Muscle layer of colon (tissue), 2 donors: ENCODE data around the gene RFK.

Experiments
- H3K27ac ChIP-seq: one replicate; pipeline ENCODE4 v1.7.0; 2013; ENCODE audit warnings: low read depth, mild to moderate bottlenecking, low read length, moderate library complexity
- H3K27me3 ChIP-seq, 2 donors: one replicate each; pipeline ENCODE4 v1.7.0; 2013; ENCODE audit warnings: low read length in 2 of 2, mild to moderate bottlenecking in 2 of 2; ENCODE audit not compliant: insufficient read depth in 2 of 2, control insufficient read depth in 1 of 2
- H3K36me3 ChIP-seq: one replicate; pipeline ENCODE4 v1.7.0; 2013; ENCODE audit warnings: mild to moderate bottlenecking, low read length; ENCODE audit not compliant: insufficient read depth
- H3K4me1 ChIP-seq: one replicate; pipeline ENCODE4 v1.7.0; 2013; ENCODE audit warnings: mild to moderate bottlenecking, low read length; ENCODE audit not compliant: insufficient read depth
- H3K4me3 ChIP-seq, 2 donors: one replicate each; pipeline ENCODE4 v1.7.0; 2013; ENCODE audit warnings: low read length in 2 of 2, low read depth in 1 of 2, mild to moderate bottlenecking in 1 of 2, moderate library complexity in 1 of 2
- H3K9ac ChIP-seq: one replicate; pipeline ENCODE4 v1.7.0; 2013; ENCODE audit warnings: low read length
- H3K9me3 ChIP-seq: one replicate; pipeline ENCODE4 v1.7.0; 2013; ENCODE audit warnings: mild to moderate bottlenecking, low read length
- donor health status: abdominal sarcoma.
- donor health status: Adenocarcinoma of cecum.

The RFK gene

DNA sequence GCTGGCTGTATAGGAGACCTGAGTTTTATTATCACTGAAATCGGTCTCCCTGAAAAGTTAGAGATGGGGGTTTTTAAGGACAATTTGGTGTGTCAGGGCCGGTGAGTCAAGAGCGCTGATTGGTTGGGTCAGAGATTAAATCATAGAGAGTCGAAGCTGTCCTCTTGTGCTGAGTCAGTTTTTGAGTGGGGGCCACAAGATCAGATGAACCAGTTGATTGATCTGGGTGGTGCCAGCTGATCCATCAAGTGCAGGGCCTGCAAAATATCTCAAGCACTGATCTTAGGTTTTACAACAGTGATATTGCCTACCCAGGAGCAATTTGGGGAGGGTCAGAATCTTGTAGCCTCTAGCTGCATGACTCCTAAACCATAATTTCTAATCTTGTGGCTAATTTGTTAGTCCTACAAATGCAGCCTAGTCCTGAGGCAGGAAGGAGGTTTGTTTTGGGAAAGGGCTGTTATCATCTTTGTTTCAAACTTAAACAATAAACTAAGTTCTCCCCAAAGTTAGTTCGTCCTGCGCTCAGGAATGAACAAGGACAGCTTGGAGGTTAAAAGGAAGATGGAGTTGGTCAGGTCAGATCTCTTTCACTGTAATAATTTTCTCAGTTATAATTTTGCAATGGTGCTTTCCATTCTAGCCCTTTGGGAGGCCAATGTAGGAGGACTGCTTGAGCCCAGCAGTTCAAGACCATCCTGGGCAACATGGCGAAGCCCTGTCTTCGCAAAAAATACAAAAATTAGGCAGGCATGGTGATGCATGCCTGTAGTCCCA lies 31.6 kb upstream of the RFK start:
- no peaks in the 10 kb centered on the region for H3K9me3 ChIP-seq
- no peak overlapping the region for H3K4me3 ChIP-seq
- no peak overlapping the region for H3K27ac ChIP-seq
- H3K4me1 ChIP-seq: no peaks in the 10 kb centered on the region
- no peaks in the 10 kb centered on the region for H3K36me3 ChIP-seq
- no peaks in the 10 kb centered on the region for H3K27me3 ChIP-seq
- no peak overlapping the region for H3K9ac ChIP-seq

- Histone ChIP-seq H3K4me3 (no peak overlapping the region), H3K36me3 (no peaks in the 10 kb centered on the region), H3K9me3 (no peaks in the 10 kb centered on the region), H3K27ac (no peak overlapping the region), H3K27me3 (no peaks in the 10 kb centered on the region), H3K4me1 (no peaks in the 10 kb centered on the region), H3K9ac (no peak overlapping the region)
These were observed 30.3 kb upstream of the RFK start for GRCh38 chr9:76424491-76424890.

GRCh38 chr9:76423216-76424177 lies 29.3 kb upstream of the RFK start:
- no peaks in the 10 kb centered on the region for H3K9me3 ChIP-seq
- H3K27me3 ChIP-seq: no peaks in the 10 kb centered on the region
- H3K9ac ChIP-seq: no peak overlapping the region
- H3K27ac ChIP-seq: no peak overlapping the region
- H3K4me3 ChIP-seq: no peak overlapping the region
- H3K36me3 ChIP-seq: no peaks in the 10 kb centered on the region
- H3K4me1 ChIP-seq: no peaks in the 10 kb centered on the region

- no peak overlapping the region for H3K9ac ChIP-seq
- no peaks in the 10 kb centered on the region for H3K4me1 ChIP-seq
- H3K27me3 ChIP-seq: no peaks in the 10 kb centered on the region
- H3K36me3 ChIP-seq: no peaks in the 10 kb centered on the region
- no peak overlapping the region for H3K4me3 ChIP-seq
- no peaks in the 10 kb centered on the region for H3K9me3 ChIP-seq
- no peak overlapping the region for H3K27ac ChIP-seq
These were observed 25.7 kb upstream of the RFK start for GRCh38 chr9:76419782-76420380.

DNA sequence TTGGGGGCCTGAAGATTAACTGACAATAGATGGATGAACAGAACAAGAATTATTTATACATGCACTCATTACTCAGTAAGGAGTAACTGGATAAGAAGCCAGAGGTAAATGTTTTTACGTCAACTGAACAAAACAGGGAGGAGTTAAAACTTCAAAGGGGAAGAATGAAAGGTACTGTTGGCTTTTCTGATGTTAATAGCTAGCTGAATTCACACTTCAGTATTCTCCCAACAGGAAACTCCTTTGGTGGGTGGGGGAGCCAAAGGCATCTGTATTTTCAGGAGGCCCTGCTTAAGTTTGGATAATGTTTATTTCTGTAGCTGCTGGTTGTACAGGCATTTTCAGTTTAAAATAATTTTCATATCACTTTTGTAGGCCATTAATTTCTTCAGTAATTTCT lies 23.2 kb upstream of the RFK start:
- Histone ChIP-seq H3K9me3 (peaks cover 4% of the 10 kb centered on the region), H3K27me3 (no peaks in the 10 kb centered on the region), H3K4me1 (no peaks in the 10 kb centered on the region), H3K9ac (no peak overlapping the region), H3K36me3 (no peaks in the 10 kb centered on the region), H3K4me3 (no peak overlapping the region), H3K27ac (no peak overlapping the region)

DNA sequence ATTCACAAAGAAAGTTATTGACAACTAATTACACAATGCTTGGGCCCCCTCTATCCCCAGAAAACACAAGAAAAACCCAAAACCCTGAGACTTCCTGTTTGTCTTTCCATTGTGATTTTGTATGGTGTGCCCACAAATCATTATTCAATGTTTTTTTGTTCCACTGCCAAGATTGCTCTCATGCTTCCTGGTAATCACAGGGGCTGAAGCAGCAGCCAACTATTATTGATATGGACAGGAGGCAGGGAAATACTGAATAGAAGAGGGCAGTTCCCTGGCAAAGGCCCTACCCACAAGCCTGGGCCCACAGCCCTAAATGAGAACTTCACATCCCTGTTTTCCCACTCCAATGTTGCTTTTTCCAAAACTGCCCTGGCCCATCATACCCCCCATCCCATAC lies 21.5 kb upstream of the RFK start:
- Histone ChIP-seq H3K36me3 (no peaks in the 10 kb centered on the region), H3K27me3 (no peaks in the 10 kb centered on the region), H3K9ac (no peak overlapping the region), H3K27ac (no peak overlapping the region), H3K9me3 (peaks cover 4% of the 10 kb centered on the region), H3K4me1 (no peaks in the 10 kb centered on the region), H3K4me3 (no peak overlapping the region)

DNA sequence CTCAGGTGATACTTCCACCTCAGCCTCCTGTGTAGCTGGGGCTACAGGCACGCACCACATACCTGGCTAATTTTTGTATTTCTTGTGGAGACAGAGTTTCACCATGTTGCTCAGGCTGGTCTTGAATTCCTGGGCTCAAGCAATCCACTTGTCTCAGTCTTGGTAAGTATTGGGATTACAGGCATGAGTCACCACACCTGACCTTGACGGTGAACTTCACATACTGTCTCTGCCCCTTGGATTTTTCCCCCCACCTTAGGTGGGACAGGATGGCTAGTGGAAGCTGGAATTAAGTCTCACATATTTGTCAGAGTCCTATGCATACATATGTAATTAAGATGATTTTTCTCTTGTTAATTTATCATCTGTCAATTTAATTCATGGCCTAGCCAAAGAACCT lies 20.9 kb upstream of the RFK start:
- no peaks in the 10 kb centered on the region for H3K36me3 ChIP-seq
- no peaks in the 10 kb centered on the region for H3K4me1 ChIP-seq
- H3K27ac ChIP-seq: no peak overlapping the region
- no peak overlapping the region for H3K4me3 ChIP-seq
- H3K9ac ChIP-seq: no peak overlapping the region
- no peaks in the 10 kb centered on the region for H3K27me3 ChIP-seq
- peaks cover 4% of the 10 kb centered on the region for H3K9me3 ChIP-seq

GRCh38 chr9:76414661-76415060 lies 20.4 kb upstream of the RFK start:
- H3K4me1 ChIP-seq: no peaks in the 10 kb centered on the region
- no peak overlapping the region for H3K27ac ChIP-seq
- no peaks in the 10 kb centered on the region for H3K36me3 ChIP-seq
- no peaks in the 10 kb centered on the region for H3K27me3 ChIP-seq
- H3K9ac ChIP-seq: no peak overlapping the region
- H3K9me3 ChIP-seq: peaks cover 4% of the 10 kb centered on the region
- no peak overlapping the region for H3K4me3 ChIP-seq

DNA sequence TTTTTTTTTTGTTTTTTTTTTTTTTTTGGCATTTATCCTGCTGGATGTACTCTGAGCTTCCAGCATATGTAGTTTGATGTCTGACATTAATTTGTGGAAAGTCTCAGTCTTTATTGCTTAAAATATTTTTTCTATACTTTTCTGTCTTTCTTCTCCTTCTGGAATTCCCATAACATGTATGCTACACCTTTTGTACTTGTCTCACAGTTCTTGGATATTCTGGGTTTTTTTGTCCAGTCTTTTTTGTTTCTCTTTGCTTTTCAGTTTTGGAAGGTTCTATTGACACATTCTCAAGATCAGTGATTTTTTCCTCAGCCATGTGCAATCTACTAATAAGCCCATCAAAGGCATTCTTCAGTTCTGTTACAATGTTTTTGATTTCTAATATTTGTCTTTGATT lies 19.4 kb upstream of the RFK start:
- H3K4me1 ChIP-seq: no peaks in the 10 kb centered on the region
- H3K4me3 ChIP-seq: no peak overlapping the region
- H3K36me3 ChIP-seq: no peaks in the 10 kb centered on the region
- H3K27ac ChIP-seq: no peak overlapping the region
- no peaks in the 10 kb centered on the region for H3K27me3 ChIP-seq
- no peak overlapping the region for H3K9ac ChIP-seq
- H3K9me3 ChIP-seq: peaks cover 4% of the 10 kb centered on the region

DNA sequence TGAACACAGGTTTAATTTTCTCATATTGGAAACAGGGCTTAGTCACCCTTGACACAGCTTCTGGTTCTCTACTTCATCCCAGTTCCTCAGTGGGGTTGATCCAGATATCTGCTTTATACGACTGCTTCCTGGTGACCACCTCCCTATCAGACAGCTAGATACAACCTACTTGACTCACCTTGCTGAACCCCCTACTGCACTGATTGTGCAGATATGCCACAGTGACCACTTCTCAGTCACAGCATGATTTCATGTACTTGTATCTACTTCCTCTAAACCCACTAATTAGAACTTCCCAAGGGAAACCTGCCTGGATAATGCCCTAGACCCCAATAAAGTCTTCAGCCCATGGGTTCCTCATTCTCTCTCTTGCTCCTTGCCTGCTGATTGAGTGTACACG lies 18.4 kb upstream of the RFK start:
- no peak overlapping the region for H3K4me3 ChIP-seq
- no peaks in the 10 kb centered on the region for H3K4me1 ChIP-seq
- peaks cover 4% of the 10 kb centered on the region for H3K9me3 ChIP-seq
- H3K36me3 ChIP-seq: no peaks in the 10 kb centered on the region
- H3K27me3 ChIP-seq: no peaks in the 10 kb centered on the region
- no peak overlapping the region for H3K9ac ChIP-seq
- H3K27ac ChIP-seq: no peak overlapping the region

- Histone ChIP-seq H3K9me3 (no peaks in the 10 kb centered on the region), H3K4me1 (no peaks in the 10 kb centered on the region), H3K4me3 (no peak overlapping the region), H3K27me3 (no peaks in the 10 kb centered on the region), H3K27ac (no peak overlapping the region), H3K36me3 (no peaks in the 10 kb centered on the region), H3K9ac (no peak overlapping the region)
These were observed 11.6 kb upstream of the RFK start for GRCh38 chr9:76405868-76406267.
